NCI-H446 treated with DMSO at 0.1 percent for 48 hours (cell line): ENCODE measurements around the gene PAPPA2.
A peak's percentile ranks its signal among the peaks of the same experiment; 100 is the strongest.

ENCODE experiments used
- DNase-seq: peaks from one replicate; lab custom pipeline; 2025; lab: John Stamatoyannopoulos, UW

PAPPA2 gene

DNA sequence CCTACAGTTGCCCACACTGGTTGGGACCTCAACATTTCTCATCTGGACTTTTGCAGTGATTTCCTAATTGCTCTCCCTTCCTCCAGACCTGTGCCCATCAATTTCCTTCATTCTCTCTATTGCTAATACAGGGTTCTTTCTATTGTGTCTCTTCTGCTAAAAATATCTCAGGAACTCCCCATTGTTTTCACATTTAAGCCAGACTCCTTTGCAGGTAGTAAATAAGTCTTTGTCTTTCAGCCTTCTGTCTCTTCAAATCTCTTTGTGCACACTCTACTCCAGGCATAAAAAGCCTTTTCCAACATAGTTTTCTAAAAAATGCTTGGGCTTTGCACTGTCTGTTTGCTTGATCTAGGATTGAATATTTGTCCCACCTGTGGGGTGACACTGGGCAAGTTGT is 340.6 kb downstream of the PAPPA2 start:
- no peak for DNase-seq

DNA sequence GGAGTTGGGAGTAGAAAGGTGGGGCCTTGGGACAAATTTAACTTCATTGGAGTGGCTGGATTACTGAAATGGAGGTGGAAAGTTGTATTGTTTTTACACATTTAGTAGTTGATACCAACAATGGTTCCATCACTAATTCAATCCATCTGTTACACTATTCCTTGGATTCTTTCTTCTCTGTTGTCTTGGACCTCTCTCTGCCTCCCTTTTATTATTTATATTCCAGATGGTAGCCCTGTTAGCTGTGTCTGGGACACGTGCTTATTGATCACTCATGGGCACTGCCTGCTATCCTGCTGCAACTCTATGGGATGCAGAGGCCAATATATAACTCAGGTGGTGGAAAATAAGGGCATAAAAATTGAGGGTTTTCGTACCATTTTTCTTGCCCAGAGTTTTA is 346.3 kb downstream of the PAPPA2 start:
- peak; percentile 24 for DNase-seq

DNA sequence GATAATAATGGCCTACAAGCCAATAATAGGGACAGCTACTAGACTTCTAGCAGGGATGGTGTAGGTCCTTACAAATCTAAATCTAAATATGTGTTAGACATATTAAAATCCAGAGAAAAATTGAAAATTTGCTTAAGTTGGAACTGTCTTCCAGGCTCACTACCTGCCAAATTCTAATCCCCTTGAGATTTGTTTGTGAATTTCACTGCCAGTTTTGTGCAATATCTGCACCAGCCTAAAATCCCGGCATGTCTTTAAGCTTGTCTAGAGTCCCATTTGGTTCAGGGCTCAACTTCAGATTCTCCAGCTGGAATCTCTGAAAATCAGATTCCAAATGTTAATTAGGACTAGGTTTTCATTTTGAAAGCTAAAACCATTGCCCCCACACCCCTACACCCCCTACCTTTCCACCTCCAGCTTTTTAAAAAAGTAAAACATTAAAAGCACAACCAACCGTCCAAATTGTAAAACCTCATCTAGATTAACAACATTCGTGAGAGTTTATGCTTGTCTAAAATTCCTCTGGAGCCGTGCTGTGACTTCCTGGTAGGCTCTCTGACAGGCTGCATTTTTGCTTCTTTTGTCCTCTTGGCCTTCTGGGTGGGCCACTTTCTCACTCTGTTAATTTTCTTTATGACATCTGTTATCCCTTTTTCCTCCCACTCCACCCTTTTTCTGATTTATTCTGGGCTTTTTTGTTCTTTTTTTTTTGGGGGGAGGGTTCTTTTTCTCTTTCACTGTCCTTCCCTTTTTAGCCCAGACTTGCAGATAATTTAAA is 348.7 kb downstream of the PAPPA2 start:
- DNase-seq, result peak; percentile 80

DNA sequence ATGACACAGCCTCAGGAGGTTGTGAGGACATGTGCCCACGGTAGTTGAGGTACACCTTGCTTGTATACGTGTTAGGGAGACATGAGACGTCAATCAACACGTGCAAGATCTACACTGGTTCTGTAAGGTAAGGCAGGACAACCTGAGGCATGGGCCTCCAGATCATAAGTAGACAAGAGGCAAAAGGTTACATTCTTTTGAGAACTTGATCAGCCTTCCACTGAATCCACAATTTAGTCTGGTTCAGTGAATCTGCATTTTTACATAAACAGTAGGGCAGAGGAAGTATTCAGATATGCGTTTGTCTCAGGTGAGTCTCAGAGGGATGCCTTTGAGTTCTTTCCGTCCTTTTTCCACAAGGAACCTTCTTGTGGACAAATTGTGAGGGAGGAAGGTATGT is 352.6 kb downstream of the PAPPA2 start:
- no peak for DNase-seq

DNA sequence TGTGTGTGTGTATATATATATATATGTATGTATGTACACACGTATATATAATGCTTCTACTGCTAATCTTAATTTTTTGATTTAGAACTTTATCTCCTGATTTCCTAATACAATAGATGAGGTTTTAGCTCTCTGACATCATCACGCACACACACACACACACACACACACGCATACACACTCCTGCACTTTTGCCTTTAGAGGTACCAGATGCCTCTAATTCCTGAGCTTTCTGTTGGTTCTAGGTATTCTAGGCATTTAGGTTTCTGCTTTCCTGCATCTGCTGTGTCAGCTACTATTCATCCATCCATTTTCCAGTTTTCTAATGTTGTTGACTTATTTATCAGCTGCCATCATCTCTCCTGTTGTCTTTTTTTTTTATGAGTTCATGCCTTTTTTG is 353.3 kb downstream of the PAPPA2 start:
- no peak for DNase-seq

DNA sequence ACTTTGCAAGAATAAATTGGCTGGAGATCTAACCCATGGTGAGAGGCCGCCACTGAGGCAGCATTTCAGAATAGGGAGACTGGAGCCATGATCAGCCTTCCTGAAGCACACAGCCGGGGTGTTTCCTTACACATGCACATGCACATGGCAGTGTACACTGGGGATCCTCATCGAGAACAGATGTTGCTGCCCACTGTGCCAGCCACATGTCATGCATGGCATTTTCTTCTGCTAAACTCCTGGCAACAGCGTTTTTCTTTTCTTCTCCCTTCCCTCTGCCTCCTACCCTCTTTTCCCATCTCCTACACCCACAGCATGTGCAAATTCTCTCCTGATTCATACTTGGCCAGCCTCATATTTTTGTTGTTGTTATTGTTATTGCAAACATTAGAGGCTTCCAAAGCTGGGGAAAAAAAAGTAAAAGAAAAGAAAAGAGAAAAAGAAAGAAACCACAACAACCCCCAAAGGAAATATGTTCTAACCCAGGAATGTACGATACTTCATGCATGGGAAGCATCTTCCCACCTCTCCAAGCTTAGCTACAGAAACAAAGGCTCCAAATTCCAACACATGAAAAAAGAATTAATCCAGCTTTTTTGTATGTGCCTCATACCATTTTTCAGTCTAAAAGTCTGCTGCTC is 357.5 kb downstream of the PAPPA2 start:
- DNase-seq, result peak; percentile 15

DNA sequence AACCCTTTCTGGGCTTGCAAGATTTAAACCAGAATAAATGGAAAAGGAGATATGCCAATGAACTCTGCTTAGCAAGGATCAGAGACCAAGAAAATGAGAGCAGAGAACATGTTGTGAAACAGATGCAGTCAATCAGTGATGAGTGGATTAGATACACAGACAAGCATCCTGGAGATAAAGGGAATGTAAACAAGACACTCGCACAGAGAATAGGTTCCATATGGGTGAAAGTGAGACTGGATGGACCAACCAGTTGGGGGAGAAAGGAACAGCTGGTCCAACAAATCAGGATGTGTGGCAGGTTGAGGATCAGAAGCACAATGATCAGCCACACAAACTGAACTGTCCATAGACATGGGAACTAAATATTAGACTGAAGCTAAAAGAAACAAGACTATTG is 363.3 kb downstream of the PAPPA2 start:
- DNase-seq, result peak; percentile 34

DNA sequence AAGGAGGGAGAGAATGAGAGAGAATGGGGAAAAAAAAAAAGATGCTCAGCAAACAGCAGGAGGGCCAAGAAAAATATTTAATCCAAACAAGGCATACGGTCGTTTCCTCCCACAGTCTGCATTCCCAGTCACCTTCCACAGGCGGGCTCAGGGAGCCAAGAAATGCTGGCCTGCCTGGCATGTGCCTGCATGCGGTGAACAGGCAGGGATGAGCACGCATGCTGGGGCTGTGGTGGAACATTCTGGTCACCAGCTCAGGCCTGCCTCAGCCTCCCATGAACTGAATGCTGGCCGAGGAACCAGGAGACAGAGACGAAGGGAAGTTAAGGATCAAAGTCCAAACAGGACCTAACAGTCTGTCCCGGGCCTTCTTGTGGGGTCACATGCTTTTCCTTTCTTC is 366.3 kb downstream of the PAPPA2 start:
- no peak for DNase-seq

DNA sequence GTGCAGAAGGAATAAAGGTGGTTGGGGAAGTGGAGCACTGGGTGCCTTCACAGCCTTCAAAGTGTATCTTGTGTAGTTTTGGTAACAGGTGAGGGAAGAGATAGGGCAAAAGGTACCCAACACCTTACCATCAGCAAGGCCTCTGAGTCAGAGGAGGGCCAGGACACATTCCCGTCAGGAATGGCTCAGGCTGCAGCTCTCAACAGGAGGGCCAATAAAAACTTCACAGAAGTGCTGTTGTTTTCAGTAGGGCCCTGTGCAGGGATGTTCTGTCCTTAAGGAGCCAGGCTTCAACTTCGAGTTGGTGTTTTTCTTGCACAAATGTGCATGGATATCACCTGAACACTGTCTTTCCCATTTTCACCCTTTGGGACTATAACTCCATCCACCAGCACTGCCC is 368.2 kb downstream of the PAPPA2 start:
- no peak for DNase-seq

DNA sequence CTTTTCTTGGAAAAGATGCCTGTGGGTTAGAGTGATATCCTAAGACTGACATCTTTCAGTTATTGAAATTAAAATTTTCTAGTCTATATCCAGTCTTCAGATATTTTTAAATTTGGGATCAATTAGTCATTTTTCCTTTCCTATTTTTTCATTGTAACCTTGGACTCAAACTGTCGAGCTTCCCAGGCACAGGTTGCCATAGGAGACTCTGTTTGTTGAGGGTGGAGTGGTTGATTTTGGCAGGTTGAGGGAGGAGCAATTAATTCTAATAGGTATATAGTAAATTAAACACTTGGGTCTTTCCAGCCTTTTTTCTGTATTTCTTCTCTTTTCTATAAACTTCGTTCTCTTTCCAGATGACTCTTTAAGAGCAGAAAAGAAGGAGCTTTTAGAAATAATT is 374.7 kb downstream of the PAPPA2 start:
- no peak for DNase-seq

DNA sequence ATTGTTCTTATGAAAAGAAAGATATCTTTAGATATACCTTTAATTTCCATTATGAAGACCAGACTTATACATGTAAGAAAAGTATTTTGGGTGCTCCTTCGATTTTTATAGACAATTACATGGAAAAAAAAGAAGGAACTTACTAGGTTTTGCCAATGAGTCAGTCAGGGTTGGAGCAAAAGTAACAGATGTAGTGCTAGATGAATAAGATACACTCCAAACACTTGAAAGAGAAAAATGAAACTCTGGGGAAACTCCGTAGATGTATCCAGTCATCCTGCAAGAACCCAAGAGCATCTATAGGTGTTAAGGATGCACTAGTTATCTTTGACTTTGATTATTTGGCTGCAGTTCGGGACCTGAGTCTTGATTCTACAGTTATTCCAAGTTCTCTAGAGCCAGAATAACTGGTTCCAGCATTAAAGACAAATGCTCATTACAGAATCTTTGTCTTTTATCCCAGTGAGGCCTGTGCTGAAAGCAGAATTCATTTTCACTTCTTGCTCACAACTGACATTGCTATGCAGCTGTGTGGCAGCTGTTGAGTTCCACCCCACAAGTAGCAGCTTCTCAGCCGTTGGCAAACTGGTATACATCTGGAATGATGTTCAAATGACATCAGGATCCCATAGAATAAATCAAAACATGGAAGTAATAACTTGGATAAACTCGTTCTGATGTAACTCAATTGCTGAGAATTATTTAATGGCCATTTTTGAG is 375.5 kb downstream of the PAPPA2 start:
- DNase-seq, result no peak

DNA sequence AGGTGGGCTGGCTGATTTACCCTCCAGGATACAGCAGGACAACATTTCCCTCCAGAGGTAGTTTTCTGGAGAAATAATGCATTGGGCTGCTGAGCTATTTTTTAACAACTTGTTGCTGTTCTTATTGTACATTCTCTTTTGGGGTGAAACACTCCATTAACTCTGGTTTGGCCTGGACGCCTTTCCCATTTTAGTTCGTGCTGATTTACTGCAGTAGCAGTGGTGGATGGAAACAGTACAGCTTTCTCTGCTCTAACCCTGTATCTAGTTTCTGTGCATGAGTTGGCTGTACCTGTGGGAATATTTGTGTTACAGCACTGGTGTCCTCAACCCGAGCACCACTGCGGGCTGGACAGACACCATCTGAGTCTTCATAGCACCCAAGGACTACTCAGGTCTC is 376.2 kb downstream of the PAPPA2 start:
- DNase-seq, result no peak

DNA sequence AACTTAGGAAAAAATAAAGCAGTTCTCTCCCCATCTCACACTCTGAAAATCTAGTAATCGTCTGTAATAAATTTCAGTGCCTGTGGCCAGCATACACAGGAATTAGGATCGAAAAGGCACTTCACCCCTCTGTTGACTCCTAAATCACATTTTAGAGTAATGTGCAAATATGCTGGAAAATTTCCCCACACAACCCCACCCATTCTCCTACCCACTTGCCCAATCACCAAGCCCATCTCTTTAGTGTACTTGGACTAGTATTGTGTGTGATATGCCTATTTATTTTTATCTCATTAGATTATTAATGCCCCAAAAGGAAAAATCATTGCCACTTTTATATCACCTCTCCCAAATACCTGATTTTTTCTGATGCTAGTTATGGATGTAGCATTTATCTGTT is 378.3 kb downstream of the PAPPA2 start:
- no peak for DNase-seq

DNA sequence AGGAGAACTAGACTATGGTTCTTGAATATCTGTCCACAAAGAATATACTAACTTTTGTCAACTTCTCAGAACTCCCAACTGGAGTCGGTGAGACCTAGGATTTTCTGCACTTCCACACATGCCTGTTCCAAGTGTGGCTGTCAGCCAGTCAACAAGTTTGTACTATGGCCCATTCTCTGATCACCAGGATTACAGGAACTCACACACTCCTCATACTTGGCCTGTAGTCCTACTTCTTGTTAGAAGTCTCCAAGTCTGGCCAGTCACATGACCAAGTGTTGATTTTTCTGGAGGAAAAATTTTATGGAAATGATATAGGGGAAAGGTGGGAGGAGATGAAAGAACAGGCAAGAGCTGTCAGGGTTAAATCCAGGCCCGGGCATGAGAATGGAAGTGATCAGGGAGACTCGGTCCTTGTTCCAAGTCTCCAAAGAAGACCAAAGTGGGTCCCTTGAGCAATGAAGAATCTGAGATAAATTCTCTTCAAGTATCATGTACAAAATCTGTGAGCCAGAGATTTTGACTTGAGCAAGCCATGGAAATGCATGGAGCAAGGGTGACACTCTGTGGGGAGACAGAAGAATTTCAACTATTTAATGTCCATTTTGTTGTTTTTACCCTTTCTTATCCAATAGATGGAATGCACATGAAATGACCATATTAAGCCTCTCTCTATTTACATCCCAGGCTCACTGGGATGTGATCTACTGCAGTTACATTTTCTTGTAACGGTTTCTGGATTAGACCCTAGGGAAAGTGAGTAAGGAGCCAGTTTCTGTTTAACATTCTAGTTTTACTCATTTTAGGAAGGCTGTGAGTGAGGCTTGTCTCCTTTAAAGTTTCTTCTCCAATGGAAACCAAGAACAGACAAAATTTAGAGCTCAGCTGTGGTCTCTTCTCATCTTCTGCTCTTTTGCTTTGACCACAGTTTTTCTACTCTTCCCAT is 380.6 kb downstream of the PAPPA2 start:
- DNase-seq, result peak; percentile 55

DNA sequence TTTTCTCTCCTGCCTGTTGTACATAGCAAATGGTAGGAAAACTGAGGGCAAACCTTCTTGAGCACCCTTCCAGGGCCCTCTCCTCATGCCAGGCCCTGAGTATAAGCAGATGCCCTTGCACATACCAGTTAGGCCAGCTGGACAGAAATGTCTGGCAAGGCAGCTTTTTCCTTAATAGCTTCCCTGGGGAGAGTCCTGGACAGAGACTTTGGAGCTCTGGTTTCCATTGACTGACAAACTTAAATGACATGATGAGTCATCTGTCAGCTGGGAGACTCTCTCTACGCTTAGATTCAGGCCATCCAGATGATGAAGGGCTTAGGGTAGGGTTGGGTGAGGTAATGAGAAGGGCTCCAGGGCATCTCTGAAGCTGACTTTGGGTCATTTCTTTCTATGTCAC is 384.1 kb downstream of the PAPPA2 start:
- peak; percentile 65 for DNase-seq

DNA sequence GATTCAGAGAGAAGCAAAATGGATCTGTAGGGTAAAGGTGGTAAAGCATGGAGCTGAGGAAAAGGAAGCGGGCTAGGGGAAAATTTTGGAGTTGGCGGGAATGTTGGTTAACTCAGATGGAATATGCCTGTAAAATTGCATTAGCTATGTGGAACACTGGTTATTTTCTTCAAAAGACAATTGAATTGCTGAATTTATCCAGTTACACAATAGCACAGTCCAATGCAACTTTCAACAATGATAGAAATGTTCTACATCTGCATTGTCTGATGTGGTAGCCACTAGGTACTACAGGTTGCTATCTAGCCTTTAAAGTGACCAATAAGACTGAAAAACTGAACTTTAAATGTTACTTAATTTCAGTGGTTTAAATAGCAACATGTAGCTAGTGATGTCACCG is 386.3 kb downstream of the PAPPA2 start:
- DNase-seq, result no peak

DNA sequence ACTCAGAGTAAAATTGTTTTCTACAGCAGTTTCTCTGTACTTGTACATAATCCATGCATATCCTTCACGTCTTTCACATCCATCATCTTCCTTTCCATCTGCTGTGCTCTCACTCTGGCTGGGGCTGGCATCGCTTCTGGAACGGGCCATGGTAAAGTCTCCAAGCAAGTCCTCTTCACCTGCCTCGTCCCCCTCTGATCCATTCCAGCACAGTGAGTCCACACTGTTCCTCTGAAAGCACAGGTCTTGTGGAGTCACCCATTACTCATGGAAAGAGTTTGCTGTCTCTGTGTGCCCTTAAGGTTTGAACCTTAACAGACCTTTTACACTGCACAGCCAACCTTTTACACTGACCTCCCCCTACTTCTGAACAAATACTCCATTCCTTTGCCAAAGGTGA is 387.9 kb downstream of the PAPPA2 start:
- no peak for DNase-seq

DNA sequence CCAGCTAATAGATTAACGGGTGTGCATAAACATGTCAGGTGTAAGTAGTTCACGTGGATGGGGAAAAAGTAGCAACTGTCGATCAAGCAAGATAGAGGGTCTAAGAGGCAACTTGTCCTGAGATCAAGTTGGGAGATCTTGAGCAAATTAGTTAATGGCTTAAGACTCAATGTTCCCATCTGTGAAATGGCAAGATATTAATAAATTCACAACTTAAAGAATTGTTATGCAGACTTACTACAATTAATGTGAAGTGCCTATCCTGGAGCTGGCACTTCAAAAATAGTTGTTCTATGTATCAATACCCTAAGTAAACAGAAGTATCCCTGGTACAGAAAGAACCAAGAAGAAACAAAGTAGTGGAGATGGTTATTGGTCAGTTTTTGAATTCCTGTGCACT is 389.1 kb downstream of the PAPPA2 start:
- DNase-seq, result no peak

DNA sequence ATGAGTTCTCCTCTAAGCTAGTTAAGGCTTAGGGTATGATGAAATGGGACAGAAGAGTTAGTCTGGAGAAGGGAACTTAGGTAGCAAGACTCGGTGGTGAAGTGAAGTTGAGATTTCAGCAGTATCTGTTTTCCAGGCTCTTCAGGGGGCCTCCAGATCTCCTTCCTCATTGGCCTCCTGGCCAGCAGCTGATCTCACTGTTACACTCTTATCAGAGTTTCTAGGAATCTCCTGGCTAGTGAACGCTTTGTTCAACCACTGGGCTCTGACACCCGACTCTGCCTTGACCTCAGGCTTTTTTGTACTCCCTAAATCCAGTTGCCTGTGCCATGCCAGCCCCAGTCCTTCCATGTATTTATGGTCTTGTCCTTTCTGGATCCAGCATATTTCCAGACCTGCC is 390.5 kb downstream of the PAPPA2 start:
- no peak for DNase-seq

DNA sequence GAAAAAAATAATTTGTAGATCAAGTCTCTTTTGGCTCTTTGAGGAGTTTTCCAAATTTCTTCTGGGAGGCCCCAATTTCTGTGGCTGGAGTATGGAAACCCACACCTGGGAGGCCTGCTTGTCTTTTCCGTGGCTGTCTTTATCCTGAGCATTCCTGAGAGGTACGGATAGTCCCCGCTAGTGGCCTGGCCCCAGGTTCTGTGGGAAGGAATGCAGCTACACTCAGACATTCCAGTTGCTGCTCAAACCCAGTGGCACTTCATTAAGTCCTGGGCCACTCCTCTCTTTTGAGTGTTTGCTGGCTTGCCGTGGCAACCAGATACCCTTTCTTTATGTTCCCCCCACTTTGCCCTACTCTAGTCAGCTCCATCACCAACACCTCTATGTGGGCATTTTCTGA is 391.1 kb downstream of the PAPPA2 start:
- DNase-seq, result no peak

DNA sequence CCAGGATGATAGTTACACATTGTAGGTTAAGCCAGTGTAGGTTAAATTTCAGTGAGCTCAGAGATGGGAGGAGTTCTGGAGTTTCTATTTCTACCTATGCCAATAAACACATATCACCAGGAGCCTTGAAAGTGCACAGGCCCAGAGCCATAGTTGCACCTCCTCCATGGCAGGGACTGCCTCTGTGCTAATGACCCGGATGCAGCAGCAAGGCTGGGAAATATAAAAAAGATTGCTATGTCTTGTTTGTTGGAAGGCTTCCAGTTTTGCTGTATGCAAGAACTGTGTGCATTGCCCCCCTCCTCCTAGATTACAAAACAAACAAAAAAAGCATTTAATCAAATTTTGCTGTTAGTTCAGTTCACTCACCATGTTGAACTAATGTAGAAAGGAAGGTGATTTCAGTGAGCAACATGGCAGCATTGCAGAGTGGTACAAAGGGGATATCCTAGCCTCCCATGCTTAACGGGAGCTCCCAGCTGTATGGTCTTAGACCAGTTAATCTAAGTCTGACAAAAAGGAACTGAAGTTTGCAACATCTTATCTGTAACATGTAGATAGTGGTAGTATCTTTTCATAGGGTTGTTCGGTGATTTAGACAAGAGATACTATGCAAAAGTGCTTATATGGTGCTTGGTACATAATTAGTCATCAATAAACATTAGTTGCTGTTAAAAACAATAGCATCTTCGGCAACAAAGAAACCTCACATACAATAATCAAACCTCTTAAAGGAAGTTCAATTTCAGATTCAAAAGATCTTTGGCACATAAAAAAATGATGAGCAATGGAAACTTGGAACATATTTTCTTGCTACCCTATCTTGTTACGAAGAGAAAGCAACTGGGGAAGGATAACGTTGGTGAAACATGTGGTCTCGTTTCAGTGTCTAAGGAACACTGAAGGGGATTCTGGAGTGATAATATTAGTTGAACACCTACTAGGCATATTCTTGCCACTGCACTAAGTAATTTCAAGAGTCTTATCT is 392.1 kb downstream of the PAPPA2 start:
- no peak for DNase-seq
